Testis (tissue), 3 donors: ENCODE data around the gene ZNF311. TPM values are rescaled to one million over a fixed set of nuclear protein-coding genes. Genes with fewer than 3 reads are reported as not detected.
"Not testable (repeated sequence)": the region's sequence is repeated elsewhere in the genome, so short reads cannot be mapped to it uniquely, and the experiment has no call there.

ENCODE experiments used
- DNase-seq: peaks from one replicate; pipeline ENCODE4 v3.0.0-alpha.2; 2019
- H3K27ac ChIP-seq, 2 donors: fragments of 200-600 bp; sonication (generic); one replicate each; pipeline ENCODE4 v1.5.1; 2019
- H3K27me3 ChIP-seq: fragments of 200-600 bp; sonication (generic); one replicate; pipeline ENCODE4 v1.5.1; 2019
- H3K36me3 ChIP-seq: fragments of 200-600 bp; sonication (generic); one replicate; pipeline ENCODE4 v1.5.1; 2017; ENCODE audit warnings: low read depth; ENCODE audit errors: missing control alignments
- H3K4me1 ChIP-seq: fragments of 200-600 bp; sonication (generic); one replicate; pipeline ENCODE4 v1.5.1; 2019
- H3K4me3 ChIP-seq, 2 donors: fragments of 200-600 bp; sonication (generic); one replicate each; pipeline ENCODE4 v1.5.1; 2017 to 2019
- H3K9me3 ChIP-seq: fragments of 200-600 bp; sonication (generic); one replicate; pipeline ENCODE4 v1.5.1; 2017
- CTCF ChIP-seq, 3 experiments: fragments of 450-650 bp in 2 of 3; fragments of 200-600 bp in 1 of 3; sonication (generic) in 1 of 3; IDR thresholded peaks; one replicate each; pipeline ENCODE4 v1.5.1; 2016 to 2019; ENCODE audit warnings: antibody characterized with exemption in 3 of 3, mild to moderate bottlenecking in 2 of 3, moderate library complexity in 1 of 3
- POLR2A ChIP-seq: fragments of 450-650 bp; IDR thresholded peaks from one replicate; pipeline ENCODE4 v1.6.1; 2017; ENCODE audit warnings: antibody characterized with exemption, mild to moderate bottlenecking, moderate library complexity
- WGBS, 2 donors: methylation state at CpG; one replicate each; pipeline ENCODE4 v1.1.5; 2018; 5-methylcytosine and 5-hydroxymethylcytosine counted together
- intact Hi-C: fragments of 100-400 bp; cut with DNase I; formaldehyde crosslinking; loops from one replicate; pipeline ENCODE4 v1.15.1; 2023; ENCODE audit warnings: low total_unique reads
- polyA plus RNA-seq: library from polyadenylated mRNA; stranded (reverse); fragments of 350-450 nt; fragmentation: Illumina TruSeq; extraction: RNeasy Lipid Tissue Mini Kit (QIAGEN cat#74804); gene quantifications from one replicate; pipeline ENCODE4 v1.2.3, GENCODE V29; 2014; ENCODE audit warnings: low read depth, low replicate concordance; ENCODE audit not compliant: insufficient read depth
- total RNA-seq, 2 donors: library from RNA; depleted of rRNA; stranded (reverse); fragments of >200 nt; gene quantifications; one replicate each; pipeline ENCODE4 v1.2.3, GENCODE V29; 2016

The ZNF311 gene
- total and polyA plus RNA-seq, 3 donors from 2014 or later = 3.5 to 5.8 (median 5.0) TPM

DNA sequence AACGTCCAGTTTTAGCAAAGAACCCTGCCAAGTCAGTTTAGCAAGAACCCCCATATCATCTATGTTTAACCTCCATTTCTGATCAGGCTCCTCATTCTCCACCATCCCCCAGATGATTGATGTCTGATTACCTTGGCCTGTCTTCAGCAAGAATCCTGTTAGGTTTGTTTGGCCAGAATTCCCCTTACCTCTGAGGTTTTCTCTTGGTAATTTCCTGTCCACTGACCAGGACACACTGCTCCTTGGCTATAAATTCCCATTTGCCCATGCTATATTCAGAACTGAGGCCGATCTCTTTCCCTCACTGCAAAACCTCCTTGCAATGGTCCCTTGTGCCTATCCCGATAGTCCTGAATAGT, 27.0 kb downstream of the ZNF311 start:
- 83 to 87% methylated on average over 3 of the region's 3 CpGs for WGBS, 2 donors
- no peak overlapping the region for H3K4me3 ChIP-seq
- H3K36me3 ChIP-seq = no peaks in the 10 kb centered on the region
- no peak for DNase-seq
- H3K27ac ChIP-seq = no peak overlapping the region
- H3K4me1 ChIP-seq = no peaks in the 10 kb centered on the region
- H3K27me3 ChIP-seq = no peaks in the 10 kb centered on the region
- no peaks in the 10 kb centered on the region for H3K9me3 ChIP-seq
- intact Hi-C loops = no loop called here
- no peak for TF ChIP-seq POLR2A
- no peak for TF ChIP-seq CTCF (IDR thresholded peaks at IDR 0.05)

DNA sequence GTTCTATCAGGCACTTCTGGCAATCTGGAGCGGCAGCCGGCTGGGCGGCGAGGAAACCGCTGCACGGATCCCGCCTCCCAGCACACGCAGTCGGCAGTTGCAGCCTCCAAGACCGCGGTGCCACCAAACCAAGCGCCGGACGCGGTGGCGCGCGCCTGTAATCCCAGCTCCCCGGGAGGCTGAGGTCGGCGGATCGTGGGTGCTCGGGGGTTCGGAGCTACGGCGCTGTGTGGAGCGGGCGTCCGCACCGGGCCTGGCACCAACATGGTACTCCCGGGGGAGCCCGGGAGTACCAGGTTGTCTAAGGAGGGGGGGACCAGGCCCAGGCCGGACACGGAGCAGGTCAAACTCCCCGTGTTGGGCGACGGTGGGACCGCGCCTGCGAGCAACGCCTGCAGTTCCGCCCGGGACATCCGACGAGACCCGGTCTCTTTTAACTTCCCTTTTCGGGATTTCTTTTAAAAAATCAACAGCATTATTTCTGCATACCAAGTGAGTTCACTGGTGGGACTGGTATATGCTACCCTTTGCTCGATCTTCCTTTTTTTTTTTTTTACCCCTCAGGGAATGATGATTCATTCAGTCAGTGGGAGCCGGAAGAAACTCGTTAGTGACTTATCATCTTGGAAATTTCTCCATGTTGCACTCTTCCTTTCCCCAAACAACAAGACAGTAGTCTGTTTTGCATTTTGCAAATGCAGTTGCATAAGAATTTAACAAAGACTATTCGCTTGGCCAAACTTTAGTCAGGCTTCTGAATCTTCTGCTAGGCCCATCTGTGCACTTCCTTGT, 27.6 kb downstream of the ZNF311 start:
- intact Hi-C loops = no loop called here
- H3K4me3 ChIP-seq = peak overlapping the region; percentile 19 to 43
- no peak overlapping the region for H3K27ac ChIP-seq
- H3K36me3 ChIP-seq = no peaks in the 10 kb centered on the region
- H3K4me1 ChIP-seq = no peaks in the 10 kb centered on the region
- 18 to 21% methylated on average over 34 to 51 of the region's 51 CpGs for WGBS, 2 donors
- no peak for DNase-seq
- H3K9me3 ChIP-seq = no peaks in the 10 kb centered on the region
- H3K27me3 ChIP-seq = no peaks in the 10 kb centered on the region
- TF ChIP-seq POLR2A (no peak), CTCF (IDR thresholded peaks at IDR 0.05) (no peak)

DNA sequence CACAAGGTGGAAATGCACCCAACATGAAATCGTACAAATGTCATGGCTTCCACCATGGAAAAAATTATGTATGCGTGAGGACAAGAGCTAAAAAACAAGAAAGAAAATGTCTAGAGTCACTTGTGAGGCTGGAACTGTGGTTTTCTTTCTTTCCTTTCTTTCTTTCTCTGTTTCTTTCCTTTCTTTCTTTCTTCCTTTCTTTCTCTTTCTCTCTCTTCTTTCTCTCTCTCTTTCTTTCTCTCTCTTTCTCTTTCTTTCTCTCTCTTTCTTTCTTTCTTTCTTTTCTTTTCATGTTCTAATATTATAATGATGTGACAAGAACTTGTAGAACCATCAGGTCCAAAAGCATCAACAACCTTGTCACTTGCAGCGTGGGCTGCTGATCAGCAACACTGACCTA, 28.4 kb downstream of the ZNF311 start:
- 62 to 70% methylated on average over 3 of the region's 3 CpGs for WGBS, 2 donors
- TF ChIP-seq CTCF (IDR thresholded peaks at IDR 0.05) (no peak), POLR2A (no peak)
- intact Hi-C loops = no loop called here
- Histone ChIP-seq H3K36me3 (no peaks in the 10 kb centered on the region), H3K27ac (no peak overlapping the region), H3K27me3 (no peaks in the 10 kb centered on the region), H3K4me1 (no peaks in the 10 kb centered on the region), H3K4me3 (no peak overlapping the region), H3K9me3 (no peaks in the 10 kb centered on the region)
- no peak for DNase-seq

- Histone ChIP-seq H3K4me1 (no peaks in the 10 kb centered on the region), H3K27ac (no peak overlapping the region), H3K27me3 (no peaks in the 10 kb centered on the region), H3K4me3 (no peak overlapping the region), H3K36me3 (no peaks in the 10 kb centered on the region), H3K9me3 (no peaks in the 10 kb centered on the region)
- WGBS, 2 donors = 56 to 60% methylated on average over 1 of the region's 1 CpG
- no peak for DNase-seq
- intact Hi-C loops = no loop called here
- TF ChIP-seq CTCF (IDR thresholded peaks at IDR 0.05) = no peak
- TF ChIP-seq POLR2A = no peak
These were observed 30.6 kb downstream of the ZNF311 start for GRCh38 chr6:28974505-28974904.

- WGBS, 2 donors = 47 to 70% methylated on average over 21 of the region's 21 CpGs
- H3K9me3 ChIP-seq, intact Hi-C loops, DNase-seq, H3K4me3 ChIP-seq, H3K27ac ChIP-seq, H3K36me3 ChIP-seq, H3K4me1 ChIP-seq, H3K27me3 ChIP-seq: not testable (repeated sequence)
These were observed 35.1 kb downstream of the ZNF311 start for GRCh38 chr6:28970056-28970455.
